HEK293 (cell line): ENCODE results near the gene IGF1R.
A peak's percentile ranks its signal among the peaks of the same experiment; 100 is the strongest.

Experiments
- CTCF ChIA-PET: fragments of 350-600 bp; formaldehyde crosslinking; extraction: SDS; loops from one replicate; lab custom pipeline; 2021; ENCODE audit warnings: antibody characterized with exemption; lab: Yijun Ruan, JAX
- POLR2A ChIA-PET: fragments of 300-600 bp; formaldehyde crosslinking; extraction: SDS; loops from one replicate; lab custom pipeline; 2020; ENCODE audit warnings: antibody characterized with exemption, inconsistent platforms; lab: Yijun Ruan, JAX
- H3K27ac ChIP-seq: fragments of 200-500 bp; sonication (Bioruptor generic); 2 replicates; pipeline ENCODE4 v1.5.1; 2014; ENCODE audit warnings: low read depth, low read length, control low read depth, inconsistent platforms; ENCODE audit errors: extremely low read depth
- H3K36me3 ChIP-seq, 2 experiments: fragments of 200-500 bp in 1 of 2; sonication (Bioruptor generic) in 1 of 2; 1 replicate in 1 of 2; 2 replicates in 1 of 2; pipeline ENCODE4 v1.5.1; 2014 to 2017; ENCODE audit warnings: inconsistent platforms in 2 of 2, low read length in 2 of 2; ENCODE audit not compliant: control insufficient read depth in 2 of 2, insufficient read depth in 1 of 2
- H3K4me1 ChIP-seq: fragments of 200-500 bp; sonication (Bioruptor generic); 2 replicates; pipeline ENCODE4 v1.5.1; 2014; ENCODE audit warnings: mild to moderate bottlenecking, low read length, inconsistent platforms; ENCODE audit not compliant: control insufficient read depth, insufficient read depth
- H3K4me3 ChIP-seq: 2 replicates; pipeline ENCODE4 v1.5.1; 2011; ENCODE audit warnings: low read depth, mild to moderate bottlenecking, control low read depth, low read length, moderate library complexity
- H3K9me3 ChIP-seq: fragments of 200-500 bp; sonication (Bioruptor generic); 2 replicates; pipeline ENCODE4 v1.5.1; 2014; ENCODE audit warnings: low read depth, low read length, inconsistent platforms; ENCODE audit not compliant: control insufficient read depth, insufficient read depth
- MYNN ChIP-seq: fragments of 450-650 bp; formaldehyde crosslinking; IDR thresholded peaks from 2 replicates; pipeline ENCODE4 v1.5.1; 2016; ENCODE audit warnings: missing biosample characterization, missing genetic modification characterization, borderline replicate concordance
- OVOL3 ChIP-seq: fragments of 450-650 bp; formaldehyde crosslinking; IDR thresholded peaks from 2 replicates; pipeline ENCODE4 v1.5.1; 2016; ENCODE audit warnings: missing biosample characterization, missing genetic modification characterization
- PRDM1 ChIP-seq: fragments of 450-650 bp; formaldehyde crosslinking; IDR thresholded peaks from 2 replicates; pipeline ENCODE4; 2016; ENCODE audit warnings: missing biosample characterization, missing genetic modification characterization
- SP2 ChIP-seq: fragments of 450-650 bp; formaldehyde crosslinking; IDR thresholded peaks from 2 replicates; pipeline ENCODE4 v1.5.1; 2016; ENCODE audit warnings: missing biosample characterization, missing genetic modification characterization
- TCF7L2 ChIP-seq: IDR thresholded peaks from 2 replicates; pipeline ENCODE4 v1.6.1; 2011; ENCODE audit warnings: low read depth, mild to moderate bottlenecking, inconsistent platforms, low read length, moderate library complexity, borderline replicate concordance
- YY2 ChIP-seq: fragments of 450-650 bp; formaldehyde crosslinking; IDR thresholded peaks from 2 replicates; pipeline ENCODE4 v1.5.1; 2016; ENCODE audit warnings: missing biosample characterization, missing genetic modification characterization
- ZBTB17 ChIP-seq: fragments of 450-650 bp; formaldehyde crosslinking; IDR thresholded peaks from 2 replicates; pipeline ENCODE4 v1.5.1; 2016; ENCODE audit warnings: missing biosample characterization, missing genetic modification characterization
- ZBTB48 ChIP-seq: fragments of 450-650 bp; formaldehyde crosslinking; IDR thresholded peaks from 2 replicates; pipeline ENCODE4 v1.5.1; 2016; ENCODE audit warnings: missing biosample characterization, missing genetic modification characterization
- ZBTB8A ChIP-seq: fragments of 450-650 bp; formaldehyde crosslinking; IDR thresholded peaks from 2 replicates; pipeline ENCODE4 v1.5.1; 2016; ENCODE audit warnings: missing biosample characterization, missing genetic modification characterization
- ZNF138 ChIP-seq: fragments of 450-650 bp; formaldehyde crosslinking; IDR thresholded peaks from 2 replicates; pipeline ENCODE4 v1.5.1; 2016; ENCODE audit warnings: missing biosample characterization, missing genetic modification characterization, borderline replicate concordance
- ZNF211 ChIP-seq: fragments of 450-650 bp; formaldehyde crosslinking; IDR thresholded peaks from 2 replicates; pipeline ENCODE4 v1.5.1; 2016; ENCODE audit warnings: low read depth, missing biosample characterization, missing genetic modification characterization
- ZNF23 ChIP-seq: fragments of 450-650 bp; formaldehyde crosslinking; IDR thresholded peaks from 2 replicates; pipeline ENCODE4 v1.5.1; 2016; ENCODE audit warnings: missing biosample characterization, missing genetic modification characterization, borderline replicate concordance
- ZNF24 ChIP-seq: fragments of 450-650 bp; formaldehyde crosslinking; IDR thresholded peaks from 2 replicates; pipeline ENCODE4 v1.5.1; 2016; ENCODE audit warnings: missing biosample characterization, missing genetic modification characterization
- ZNF324 ChIP-seq: fragments of 450-650 bp; formaldehyde crosslinking; IDR thresholded peaks from 2 replicates; pipeline ENCODE4 v1.5.1; 2016; ENCODE audit warnings: missing biosample characterization, missing genetic modification characterization
- ZNF394 ChIP-seq: fragments of 450-650 bp; formaldehyde crosslinking; IDR thresholded peaks from 2 replicates; pipeline ENCODE4 v1.5.1; 2016; ENCODE audit warnings: missing biosample characterization, missing genetic modification characterization, mild to moderate bottlenecking, moderate library complexity, borderline replicate concordance
- ZNF473 ChIP-seq: fragments of 450-650 bp; formaldehyde crosslinking; IDR thresholded peaks from 2 replicates; pipeline ENCODE4 v1.5.1; 2017; ENCODE audit warnings: missing biosample characterization, missing genetic modification characterization
- ZNF514 ChIP-seq: fragments of 450-650 bp; formaldehyde crosslinking; IDR thresholded peaks from 2 replicates; pipeline ENCODE4 v1.5.1; 2016; ENCODE audit warnings: missing biosample characterization, missing genetic modification characterization
- ZNF521 ChIP-seq: fragments of 450-650 bp; formaldehyde crosslinking; IDR thresholded peaks from 2 replicates; pipeline ENCODE4 v1.5.1; 2017; ENCODE audit warnings: missing biosample characterization, mild to moderate bottlenecking, missing genetic modification characterization
- ZNF596 ChIP-seq: fragments of 450-650 bp; IDR thresholded peaks from 2 replicates; pipeline ENCODE4 v1.5.0; 2018; ENCODE audit warnings: missing biosample characterization, mild to moderate bottlenecking, missing genetic modification characterization, moderate library complexity
- ZNF747 ChIP-seq: fragments of 450-650 bp; formaldehyde crosslinking; IDR thresholded peaks from 2 replicates; pipeline ENCODE4 v1.5.1; 2016; ENCODE audit warnings: missing biosample characterization, missing genetic modification characterization
- ZNF76 ChIP-seq: fragments of 450-650 bp; formaldehyde crosslinking; IDR thresholded peaks from 2 replicates; pipeline ENCODE4; 2016; ENCODE audit warnings: low read depth, missing biosample characterization, missing genetic modification characterization, borderline replicate concordance
- ZSCAN16 ChIP-seq: fragments of 450-650 bp; formaldehyde crosslinking; IDR thresholded peaks from 2 replicates; pipeline ENCODE4 v1.5.1; 2016; ENCODE audit warnings: missing biosample characterization, missing genetic modification characterization
- TF ChIP-seq, protein P1 (sequence below): fragments of 450-650 bp; formaldehyde crosslinking; IDR thresholded peaks from 2 replicates; pipeline ENCODE4 v1.5.1; 2017; ENCODE audit warnings: missing biosample characterization, missing genetic modification characterization
- TF ChIP-seq, protein P2 (sequence below): fragments of 450-650 bp; formaldehyde crosslinking; IDR thresholded peaks from 2 replicates; pipeline ENCODE4 v1.5.1; 2017; ENCODE audit warnings: missing biosample characterization, missing genetic modification characterization
- TF ChIP-seq, protein P3 (sequence below): fragments of 450-650 bp; formaldehyde crosslinking; IDR thresholded peaks from 2 replicates; pipeline ENCODE4 v1.5.1; 2016; ENCODE audit warnings: missing biosample characterization, missing genetic modification characterization
- TF ChIP-seq, protein P4 (sequence below): fragments of 450-650 bp; formaldehyde crosslinking; optimal IDR thresholded peaks from 2 replicates; pipeline ENCODE3; 2016; ENCODE audit warnings: missing biosample characterization, mild to moderate bottlenecking, missing genetic modification characterization
- TF ChIP-seq, protein P5 (sequence below): fragments of 450-650 bp; formaldehyde crosslinking; IDR thresholded peaks from 2 replicates; pipeline ENCODE4 v1.5.0; 2017; ENCODE audit warnings: missing biosample characterization, missing genetic modification characterization, borderline replicate concordance

Gene IGF1R

DNA sequence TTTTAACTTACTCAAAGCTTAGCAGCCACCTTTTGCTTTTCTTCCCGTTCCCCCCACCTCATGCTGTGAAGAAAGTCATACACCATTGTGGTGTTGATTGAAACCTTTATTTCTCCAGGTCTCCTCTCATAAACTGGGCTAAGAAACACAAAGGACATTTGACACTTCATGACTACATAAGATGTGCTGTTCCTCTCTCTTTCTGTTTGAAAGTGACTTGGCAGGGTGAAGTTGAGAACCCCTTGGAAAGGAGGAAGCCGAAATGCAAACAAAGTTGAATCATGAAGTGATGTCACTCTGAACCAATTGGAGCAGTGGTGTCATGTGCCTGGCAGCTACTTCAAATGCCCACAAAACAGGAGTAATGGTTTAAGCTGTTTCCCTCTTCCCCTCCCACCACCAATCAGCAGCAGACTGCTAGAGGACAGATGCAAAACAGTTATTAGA, 174.7 kb downstream of the IGF1R start (continued):
- TF ChIP-seq, protein P1, sequence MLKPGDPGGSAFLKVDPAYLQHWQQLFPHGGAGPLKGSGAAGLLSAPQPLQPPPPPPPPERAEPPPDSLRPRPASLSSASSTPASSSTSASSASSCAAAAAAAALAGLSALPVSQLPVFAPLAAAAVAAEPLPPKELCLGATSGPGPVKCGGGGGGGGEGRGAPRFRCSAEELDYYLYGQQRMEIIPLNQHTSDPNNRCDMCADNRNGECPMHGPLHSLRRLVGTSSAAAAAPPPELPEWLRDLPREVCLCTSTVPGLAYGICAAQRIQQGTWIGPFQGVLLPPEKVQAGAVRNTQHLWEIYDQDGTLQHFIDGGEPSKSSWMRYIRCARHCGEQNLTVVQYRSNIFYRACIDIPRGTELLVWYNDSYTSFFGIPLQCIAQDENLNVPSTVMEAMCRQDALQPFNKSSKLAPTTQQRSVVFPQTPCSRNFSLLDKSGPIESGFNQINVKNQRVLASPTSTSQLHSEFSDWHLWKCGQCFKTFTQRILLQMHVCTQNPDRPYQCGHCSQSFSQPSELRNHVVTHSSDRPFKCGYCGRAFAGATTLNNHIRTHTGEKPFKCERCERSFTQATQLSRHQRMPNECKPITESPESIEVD (tag by site-specific recombination) = peak; percentile 99
- TF ChIP-seq PRDM1 (peak; percentile 93), OVOL3 (tag by site-specific recombination) (peak; percentile 35; the same call in 1 of the 2 replicates), MYNN (tag by site-specific recombination) (no peak), ZNF23 (tag by site-specific recombination) (no peak), ZNF596 (tag by site-specific recombination) (peak; percentile 77), ZNF394 (tag by site-specific recombination) (peak; percentile 95)

DNA sequence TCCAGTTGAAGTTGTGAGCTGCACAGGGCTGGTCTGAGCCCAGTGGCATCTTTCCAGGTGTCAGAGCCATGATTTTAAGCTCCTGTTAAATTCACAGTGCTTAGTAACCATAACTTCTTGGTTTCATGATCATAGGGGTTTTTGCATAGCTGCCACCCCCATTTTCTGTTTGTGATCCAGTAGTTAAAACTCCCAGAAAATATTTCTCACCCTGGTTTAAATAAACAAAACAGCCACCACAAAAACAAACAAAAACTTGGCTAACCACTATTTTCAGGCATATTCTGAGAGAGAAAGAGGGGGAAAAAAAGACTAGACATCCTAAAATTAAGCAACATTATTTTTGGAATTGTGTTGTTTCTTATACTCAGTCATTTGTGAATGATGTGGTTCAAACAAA, 175.3 kb downstream of the IGF1R start:
- CTCF ChIA-PET = interaction anchor here (1.4 to 1.8 kb wide), 2 partner anchors 10 to 81 kb away, joined by 3 to 6 read pairs; no protein-coding TSS in a partner anchor
- Histone ChIP-seq H3K4me1 (peaks cover 19% of the 10 kb centered on the region), H3K4me3 (no peak overlapping the region), H3K27ac (no peak overlapping the region), H3K36me3 (no peaks in the 10 kb centered on the region; a peak in 1 of 3 replicates), H3K9me3 (no peaks in the 10 kb centered on the region; the same call in 1 of the 2 replicates)
- POLR2A ChIA-PET = interaction anchor here (0.9 kb wide), 1 partner anchor 51 kb away, joined by 3 read pairs; no protein-coding TSS in a partner anchor
- TF ChIP-seq, protein P2, sequence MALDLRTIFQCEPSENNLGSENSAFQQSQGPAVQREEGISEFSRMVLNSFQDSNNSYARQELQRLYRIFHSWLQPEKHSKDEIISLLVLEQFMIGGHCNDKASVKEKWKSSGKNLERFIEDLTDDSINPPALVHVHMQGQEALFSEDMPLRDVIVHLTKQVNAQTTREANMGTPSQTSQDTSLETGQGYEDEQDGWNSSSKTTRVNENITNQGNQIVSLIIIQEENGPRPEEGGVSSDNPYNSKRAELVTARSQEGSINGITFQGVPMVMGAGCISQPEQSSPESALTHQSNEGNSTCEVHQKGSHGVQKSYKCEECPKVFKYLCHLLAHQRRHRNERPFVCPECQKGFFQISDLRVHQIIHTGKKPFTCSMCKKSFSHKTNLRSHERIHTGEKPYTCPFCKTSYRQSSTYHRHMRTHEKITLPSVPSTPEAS (tag by site-specific recombination) = no peak
- no peak for TF ChIP-seq ZNF521 (tag by site-specific recombination)
- TF ChIP-seq TCF7L2 = no peak
- TF ChIP-seq ZNF473 (tag by site-specific recombination) = no peak
- TF ChIP-seq ZNF76 = no peak
- TF ChIP-seq ZBTB8A (tag by site-specific recombination) = no peak
- TF ChIP-seq, protein P3, sequence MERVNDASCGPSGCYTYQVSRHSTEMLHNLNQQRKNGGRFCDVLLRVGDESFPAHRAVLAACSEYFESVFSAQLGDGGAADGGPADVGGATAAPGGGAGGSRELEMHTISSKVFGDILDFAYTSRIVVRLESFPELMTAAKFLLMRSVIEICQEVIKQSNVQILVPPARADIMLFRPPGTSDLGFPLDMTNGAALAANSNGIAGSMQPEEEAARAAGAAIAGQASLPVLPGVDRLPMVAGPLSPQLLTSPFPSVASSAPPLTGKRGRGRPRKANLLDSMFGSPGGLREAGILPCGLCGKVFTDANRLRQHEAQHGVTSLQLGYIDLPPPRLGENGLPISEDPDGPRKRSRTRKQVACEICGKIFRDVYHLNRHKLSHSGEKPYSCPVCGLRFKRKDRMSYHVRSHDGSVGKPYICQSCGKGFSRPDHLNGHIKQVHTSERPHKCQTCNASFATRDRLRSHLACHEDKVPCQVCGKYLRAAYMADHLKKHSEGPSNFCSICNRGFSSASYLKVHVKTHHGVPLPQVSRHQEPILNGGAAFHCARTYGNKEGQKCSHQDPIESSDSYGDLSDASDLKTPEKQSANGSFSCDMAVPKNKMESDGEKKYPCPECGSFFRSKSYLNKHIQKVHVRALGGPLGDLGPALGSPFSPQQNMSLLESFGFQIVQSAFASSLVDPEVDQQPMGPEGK (tag by site-specific recombination) = no peak
- TF ChIP-seq ZNF514 (tag by site-specific recombination) = no peak
- no peak for TF ChIP-seq SP2 (tag by site-specific recombination)
- no peak for TF ChIP-seq ZBTB48 (tag by site-specific recombination)
- TF ChIP-seq ZSCAN16 (tag by site-specific recombination) = no peak
- TF ChIP-seq, protein P4, sequence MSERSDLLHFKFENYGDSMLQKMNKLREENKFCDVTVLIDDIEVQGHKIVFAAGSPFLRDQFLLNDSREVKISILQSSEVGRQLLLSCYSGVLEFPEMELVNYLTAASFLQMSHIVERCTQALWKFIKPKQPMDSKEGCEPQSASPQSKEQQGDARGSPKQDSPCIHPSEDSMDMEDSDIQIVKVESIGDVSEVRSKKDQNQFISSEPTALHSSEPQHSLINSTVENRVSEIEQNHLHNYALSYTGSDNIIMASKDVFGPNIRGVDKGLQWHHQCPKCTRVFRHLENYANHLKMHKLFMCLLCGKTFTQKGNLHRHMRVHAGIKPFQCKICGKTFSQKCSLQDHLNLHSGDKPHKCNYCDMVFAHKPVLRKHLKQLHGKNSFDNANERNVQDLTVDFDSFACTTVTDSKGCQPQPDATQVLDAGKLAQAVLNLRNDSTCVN = no peak
- TF ChIP-seq ZNF324 = no peak
- no peak for TF ChIP-seq YY2
- TF ChIP-seq ZNF211 (tag by site-specific recombination) = no peak
- no peak for TF ChIP-seq ZNF747
- no peak for TF ChIP-seq ZNF24 (tag by site-specific recombination)
- TF ChIP-seq, protein P5, sequence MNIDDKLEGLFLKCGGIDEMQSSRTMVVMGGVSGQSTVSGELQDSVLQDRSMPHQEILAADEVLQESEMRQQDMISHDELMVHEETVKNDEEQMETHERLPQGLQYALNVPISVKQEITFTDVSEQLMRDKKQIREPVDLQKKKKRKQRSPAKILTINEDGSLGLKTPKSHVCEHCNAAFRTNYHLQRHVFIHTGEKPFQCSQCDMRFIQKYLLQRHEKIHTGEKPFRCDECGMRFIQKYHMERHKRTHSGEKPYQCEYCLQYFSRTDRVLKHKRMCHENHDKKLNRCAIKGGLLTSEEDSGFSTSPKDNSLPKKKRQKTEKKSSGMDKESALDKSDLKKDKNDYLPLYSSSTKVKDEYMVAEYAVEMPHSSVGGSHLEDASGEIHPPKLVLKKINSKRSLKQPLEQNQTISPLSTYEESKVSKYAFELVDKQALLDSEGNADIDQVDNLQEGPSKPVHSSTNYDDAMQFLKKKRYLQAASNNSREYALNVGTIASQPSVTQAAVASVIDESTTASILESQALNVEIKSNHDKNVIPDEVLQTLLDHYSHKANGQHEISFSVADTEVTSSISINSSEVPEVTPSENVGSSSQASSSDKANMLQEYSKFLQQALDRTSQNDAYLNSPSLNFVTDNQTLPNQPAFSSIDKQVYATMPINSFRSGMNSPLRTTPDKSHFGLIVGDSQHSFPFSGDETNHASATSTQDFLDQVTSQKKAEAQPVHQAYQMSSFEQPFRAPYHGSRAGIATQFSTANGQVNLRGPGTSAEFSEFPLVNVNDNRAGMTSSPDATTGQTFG (tag by site-specific recombination) = no peak
- TF ChIP-seq ZNF138 (tag by site-specific recombination) = no peak
- TF ChIP-seq ZBTB17 (tag by site-specific recombination) = no peak
